ENCODE data around the gene SF3A2. TPM values are rescaled to one million over a fixed set of nuclear protein-coding genes. Genes with fewer than 3 reads are reported as not detected.

The SF3A2 gene
- total and polyA plus RNA-seq, 2 donors (not counting 1 experiment from before 2014, with no cell fraction given) = 98.2 to 140 TPM

DNA sequence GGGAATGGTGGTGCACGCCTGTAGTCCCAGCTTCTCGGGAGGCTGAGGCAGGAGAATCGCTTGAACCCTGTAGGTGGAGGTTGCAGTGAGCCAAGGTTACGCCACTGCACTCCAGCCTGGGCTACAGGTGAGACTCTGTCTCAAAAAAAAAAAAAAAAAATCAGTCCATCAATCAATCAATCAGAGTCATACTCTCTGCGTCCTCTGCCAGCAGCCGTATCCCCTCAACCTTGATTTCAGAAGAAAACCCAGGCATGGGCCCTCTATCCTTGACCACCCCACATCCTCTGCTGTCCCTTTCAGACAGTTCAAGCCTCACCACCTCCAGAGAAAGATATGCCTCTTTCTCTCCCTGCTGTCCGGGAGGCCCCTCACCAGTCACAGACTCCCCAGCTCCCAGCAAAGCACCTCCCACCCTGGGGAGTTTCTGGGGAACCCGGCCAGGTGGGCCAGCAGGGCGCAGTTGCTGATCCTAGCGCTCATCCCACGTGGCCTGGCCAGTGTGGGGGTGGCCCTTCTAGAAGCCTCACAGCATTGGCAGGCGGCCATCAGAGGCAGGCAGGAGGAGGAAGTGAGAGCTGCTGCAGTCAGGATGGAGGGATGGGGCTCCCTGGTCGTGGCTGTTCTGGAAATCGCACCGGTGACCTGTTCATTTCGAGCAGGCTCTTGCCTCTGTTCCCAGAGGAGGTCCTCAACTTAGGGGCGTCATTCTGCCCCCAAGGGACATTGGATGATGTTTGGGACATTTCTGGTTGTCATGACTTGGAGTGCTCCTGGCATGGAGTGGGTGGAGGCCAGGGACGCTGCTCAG is 29.8 kb downstream of the SF3A2 start:
- WGBS (ENCODE audit: insufficient coverage) = 28% methylated on average over 15 of the region's 18 CpGs
- Histone ChIP-seq H3K4me2 (replicated peaks; ENCODE audit: low read depth, low read length, poor library complexity, severe bottlenecking) (peak overlapping the region; percentile 65), H3K27me3 (replicated peaks in 1 of 4; ENCODE audit: control extremely low read depth in 1 of 4, control insufficient read depth in 3 of 4, insufficient read depth in 4 of 4, low read length in 3 of 4) (no peaks in the 10 kb centered on the region), H3K79me2 (ENCODE audit: control insufficient read depth, insufficient read depth, low read length) (peaks cover 59% of the 10 kb centered on the region), H2AFZ (ENCODE audit: insufficient read depth, low read depth, low read length, poor library complexity, severe bottlenecking) (peak overlapping the region; percentile 68), H3K4me1 (ENCODE audit: control insufficient read depth in 2 of 2, insufficient read depth in 2 of 2, low read length in 2 of 2) (peaks cover 31 to 55% of the 10 kb centered on the region in 2 donors), H3K9ac (ENCODE audit: low read length) (peak overlapping the region; percentile 30), H3K36me3 (replicated peaks in 1 of 2; ENCODE audit: control extremely low read depth in 1 of 2, control insufficient read depth in 1 of 2, extremely low read depth in 1 of 2, insufficient read depth in 2 of 2, low read length in 1 of 2) (peaks cover 0 to 2% of the 10 kb centered on the region in 2 experiments), H3K9me3 (ENCODE audit: control extremely low read depth in 1 of 3, control insufficient read depth in 2 of 3, insufficient read depth in 1 of 3, low read length in 2 of 3) (peaks cover 0 to 10% (median 0%) of the 10 kb centered on the region in 3 donors), H4K20me1 (ENCODE audit: control insufficient read depth, insufficient read depth, low read length, poor library complexity, severe bottlenecking) (peaks cover 20% of the 10 kb centered on the region), H3K27ac (ENCODE audit: low read length in 2 of 2) (peak overlapping the region; percentile 47 to 63), H3K4me3 (ENCODE audit: control extremely low read depth in 1 of 5, extremely low read depth in 1 of 5, insufficient read depth in 1 of 5, low read depth in 2 of 5, low read length in 4 of 5) (peak overlapping the region in 1 of 5 experiments; percentile 13)
- peaks cover 39% of the 10 kb centered on the region for H3K4me1 Mint-ChIP-seq
- H3K27ac Mint-ChIP-seq = peak overlapping the region; percentile 93
- peak; percentile 10 for ATAC-seq (ENCODE audit: low read depth)
- CTCF ChIA-PET = interaction anchor here (1.0 kb wide), 3 partner anchors 8 to 110 kb away, joined by 3 read pairs; no protein-coding TSS in a partner anchor
- TF ChIP-seq, protein P1, sequence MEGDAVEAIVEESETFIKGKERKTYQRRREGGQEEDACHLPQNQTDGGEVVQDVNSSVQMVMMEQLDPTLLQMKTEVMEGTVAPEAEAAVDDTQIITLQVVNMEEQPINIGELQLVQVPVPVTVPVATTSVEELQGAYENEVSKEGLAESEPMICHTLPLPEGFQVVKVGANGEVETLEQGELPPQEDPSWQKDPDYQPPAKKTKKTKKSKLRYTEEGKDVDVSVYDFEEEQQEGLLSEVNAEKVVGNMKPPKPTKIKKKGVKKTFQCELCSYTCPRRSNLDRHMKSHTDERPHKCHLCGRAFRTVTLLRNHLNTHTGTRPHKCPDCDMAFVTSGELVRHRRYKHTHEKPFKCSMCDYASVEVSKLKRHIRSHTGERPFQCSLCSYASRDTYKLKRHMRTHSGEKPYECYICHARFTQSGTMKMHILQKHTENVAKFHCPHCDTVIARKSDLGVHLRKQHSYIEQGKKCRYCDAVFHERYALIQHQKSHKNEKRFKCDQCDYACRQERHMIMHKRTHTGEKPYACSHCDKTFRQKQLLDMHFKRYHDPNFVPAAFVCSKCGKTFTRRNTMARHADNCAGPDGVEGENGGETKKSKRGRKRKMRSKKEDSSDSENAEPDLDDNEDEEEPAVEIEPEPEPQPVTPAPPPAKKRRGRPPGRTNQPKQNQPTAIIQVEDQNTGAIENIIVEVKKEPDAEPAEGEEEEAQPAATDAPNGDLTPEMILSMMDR (IDR thresholded peaks at IDR 0.05) = no peak
- TF ChIP-seq EZH2 (IDR thresholded peaks at IDR 0.05; ENCODE audit: borderline replicate concordance, insufficient read depth, low read depth, low read length, poor library complexity, severe bottlenecking) = no peak
- POLR2A ChIA-PET = interaction anchor here (0.6 to 10.8 kb wide), 10 partner anchors 11 to 449 kb away, joined by 3 to 134 read pairs (median 5); partner anchors contain the start of gene JSRP1
- H3K27me3 Mint-ChIP-seq = no peaks in the 10 kb centered on the region
- peak; percentile 81 for DNase-seq
- intact Hi-C loops (cut with micrococcal nuclease) = loop anchor here (5.0 to 10.0 kb wide), 2 partner anchors 358 to 404 kb away; partner anchors contain the start of gene KLF16
- peak overlapping the region; percentile 74 for H3K4me3 Mint-ChIP-seq
- no peaks in the 10 kb centered on the region for H3K9me3 Mint-ChIP-seq (ENCODE audit: insufficient read depth)
